ENCODE data around the gene GLUD2. TPM values are rescaled to one million over a fixed set of nuclear protein-coding genes. Genes with fewer than 3 reads are reported as not detected.

The GLUD2 gene
- total and polyA plus RNA-seq, 12 donors: 0.56 to 6.9 (median 3.8) TPM

- H3K4me1 ChIP-seq (replicated peaks in 1 of 2): no peaks in the 10 kb centered on the region
- H3K36me3 ChIP-seq (replicated peaks in 1 of 2): no peaks in the 10 kb centered on the region
- H3K27ac ChIP-seq: no peak overlapping the region
- H3K27me3 ChIP-seq: no peaks in the 10 kb centered on the region
- TF ChIP-seq POLR2A (IDR thresholded peaks at IDR 0.05) (no peak), CTCF (IDR thresholded peaks at IDR 0.05) (no peak)
- intact Hi-C loops (cut with DNase I): no loop called here
- no peaks in the 10 kb centered on the region for H3K9me3 ChIP-seq (replicated peaks in 1 of 3)
- no peak overlapping the region for H3K4me3 ChIP-seq
- 71 to 86% (median 84%) methylated on average over 1 of the region's 1 CpG for WGBS, 4 donors
- no peak for DNase-seq
Measured at GRCh38 chrX:121008920-121009319, 38.5 kb upstream of the GLUD2 start.

- 48 to 85% (median 70%) methylated on average over 3 of the region's 3 CpGs for WGBS, 4 donors
- no peak for TF ChIP-seq POLR2A (IDR thresholded peaks at IDR 0.05)
- no peak for TF ChIP-seq CTCF (IDR thresholded peaks at IDR 0.05)
- H3K4me1 ChIP-seq (replicated peaks in 1 of 2): no peaks in the 10 kb centered on the region
- no peak for DNase-seq
- H3K27me3 ChIP-seq: no peaks in the 10 kb centered on the region
- H3K9me3 ChIP-seq (replicated peaks in 1 of 3): no peaks in the 10 kb centered on the region
- H3K27ac ChIP-seq: no peak overlapping the region
- H3K4me3 ChIP-seq: no peak overlapping the region
- intact Hi-C loops (cut with DNase I): no loop called here
- H3K36me3 ChIP-seq (replicated peaks in 1 of 2): no peaks in the 10 kb centered on the region
Measured at GRCh38 chrX:121009764-121010163, 37.6 kb upstream of the GLUD2 start.

- H3K27ac ChIP-seq: no peak overlapping the region
- intact Hi-C loops (cut with DNase I): no loop called here
- DNase-seq: no peak
- no peaks in the 10 kb centered on the region for H3K27me3 ChIP-seq
- TF ChIP-seq POLR2A (IDR thresholded peaks at IDR 0.05) (no peak), CTCF (IDR thresholded peaks at IDR 0.05) (no peak)
- no peaks in the 10 kb centered on the region for H3K9me3 ChIP-seq (replicated peaks in 1 of 3)
- no peaks in the 10 kb centered on the region for H3K36me3 ChIP-seq (replicated peaks in 1 of 2)
- WGBS, 4 donors: 57 to 79% (median 63%) methylated on average over 4 of the region's 4 CpGs
- no peaks in the 10 kb centered on the region for H3K4me1 ChIP-seq (replicated peaks in 1 of 2)
- no peak overlapping the region for H3K4me3 ChIP-seq
Measured at GRCh38 chrX:121010218-121010617, 37.2 kb upstream of the GLUD2 start.

- no peak for TF ChIP-seq POLR2A (IDR thresholded peaks at IDR 0.05)
- TF ChIP-seq CTCF (IDR thresholded peaks at IDR 0.05): no peak
- no peaks in the 10 kb centered on the region for H3K9me3 ChIP-seq (replicated peaks in 1 of 3)
- WGBS, 4 donors: 69 to 88% (median 80%) methylated on average over 7 of the region's 7 CpGs
- no peaks in the 10 kb centered on the region for H3K4me1 ChIP-seq (replicated peaks in 1 of 2)
- no peaks in the 10 kb centered on the region for H3K36me3 ChIP-seq (replicated peaks in 1 of 2)
- no peak overlapping the region for H3K27ac ChIP-seq
- intact Hi-C loops (cut with DNase I): no loop called here
- no peak overlapping the region for H3K4me3 ChIP-seq
- no peak for DNase-seq
- no peaks in the 10 kb centered on the region for H3K27me3 ChIP-seq
Measured at GRCh38 chrX:121011254-121011653, 36.2 kb upstream of the GLUD2 start.
